GM18511 (cell line): Measurements from ENCODE around the gene GATA5.

Experiments used
- ATAC-seq: cut with Tn5 transposase; IDR thresholded peaks from one replicate; pipeline ENCODE4 v1.9.1; 2021; ENCODE audit warnings: mild to moderate bottlenecking, moderate library complexity; ENCODE audit not compliant: unreplicated experiment

The GATA5 gene

GRCh38 chr20:62418709-62419487 lies 56.9 kb downstream of the GATA5 start:
- no peak for ATAC-seq

DNA sequence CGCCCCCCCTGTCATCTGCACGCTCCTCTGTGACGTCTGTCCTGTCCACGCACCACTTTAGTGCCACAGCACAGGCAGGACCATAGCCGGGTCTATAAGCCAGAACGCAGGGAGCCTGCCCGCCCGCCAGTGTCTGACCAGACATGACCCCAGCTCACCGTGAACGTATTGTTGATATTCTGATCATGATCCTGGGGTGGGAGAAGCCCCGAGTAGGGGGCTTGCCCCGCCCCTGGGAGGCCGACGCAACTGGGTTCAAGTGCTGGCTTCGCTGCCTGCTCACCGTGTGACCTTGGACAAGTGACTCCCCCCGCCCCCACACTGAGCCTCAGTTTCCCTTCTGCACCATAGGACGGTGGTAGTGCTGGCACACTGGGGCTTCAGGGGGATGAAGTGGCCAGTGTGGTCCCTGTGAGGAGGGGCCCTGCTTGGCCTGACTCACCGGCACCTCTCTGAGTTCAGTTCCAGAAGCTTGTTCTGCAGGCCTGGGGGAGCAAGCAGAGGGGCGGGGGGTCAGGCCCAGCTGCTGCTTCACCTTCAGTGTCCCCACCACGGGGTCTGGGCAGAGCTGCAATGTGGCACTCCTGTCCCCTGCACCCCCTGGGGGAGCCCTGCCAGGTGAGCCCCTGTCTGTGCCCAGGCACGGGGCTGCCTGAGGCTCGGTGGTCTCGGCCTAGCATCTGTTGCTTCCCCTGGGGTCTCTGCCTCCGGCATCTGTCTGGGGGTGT lies 57.6 kb downstream of the GATA5 start:
- ATAC-seq = no peak

GRCh38 chr20:62416651-62417637 lies 58.9 kb downstream of the GATA5 start:
- ATAC-seq = no peak

GRCh38 chr20:62415354-62416111 lies 60.3 kb downstream of the GATA5 start:
- no peak for ATAC-seq

DNA sequence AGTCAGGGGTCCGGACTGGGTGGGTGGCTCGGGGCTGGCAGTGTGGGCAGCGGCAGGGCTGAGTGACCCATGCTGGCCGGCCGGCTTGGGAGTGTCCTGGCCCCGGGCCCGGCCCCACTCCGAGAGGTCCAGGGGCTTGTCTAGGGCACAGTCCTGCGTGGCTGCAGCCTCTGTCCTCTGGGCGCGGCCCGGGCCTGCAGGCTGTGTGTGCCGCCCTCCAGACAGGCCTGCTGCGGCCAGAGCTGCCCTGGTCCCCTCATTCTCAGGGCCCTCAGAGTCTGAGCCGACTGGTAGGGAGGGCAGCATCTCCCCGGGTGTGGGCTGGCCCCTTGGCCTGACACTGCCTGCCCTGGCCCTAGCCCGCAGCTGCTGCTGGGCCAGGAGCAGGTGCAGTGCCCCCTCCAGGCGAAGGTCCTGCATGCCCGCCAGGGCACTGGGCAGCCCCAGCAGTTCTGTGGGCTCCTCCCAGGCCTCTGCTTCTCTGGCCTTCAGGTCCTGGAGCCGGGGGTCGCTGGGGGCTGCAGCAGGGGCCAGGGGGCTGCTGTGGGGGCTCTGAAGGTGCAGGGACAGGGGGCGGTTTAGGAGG lies 61.8 kb downstream of the GATA5 start:
- ATAC-seq = no peak
